ENCODE results near the gene IER2.
"Not testable (repeated sequence)": the region's sequence is repeated elsewhere in the genome, so short reads cannot be mapped to it uniquely, and the experiment has no call there.

IER2 gene

DNA sequence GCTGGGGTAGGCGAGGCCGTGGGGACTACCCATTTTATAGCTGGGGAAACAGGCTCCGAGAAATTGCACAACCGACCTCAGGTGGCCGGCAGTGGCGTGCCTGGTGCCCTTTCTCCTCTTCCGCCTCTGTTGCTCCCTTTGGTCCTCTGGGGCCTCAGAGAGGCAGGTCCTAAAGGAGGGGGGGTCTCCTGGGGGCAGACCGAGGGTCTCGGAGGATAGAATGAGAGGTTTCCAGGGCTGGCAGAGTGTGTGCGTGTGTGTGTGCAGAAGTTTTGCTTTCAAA is 11.4 kb upstream of the IER2 start:
- DNase-seq (ENCODE audit: low read depth) = no peak

DNA sequence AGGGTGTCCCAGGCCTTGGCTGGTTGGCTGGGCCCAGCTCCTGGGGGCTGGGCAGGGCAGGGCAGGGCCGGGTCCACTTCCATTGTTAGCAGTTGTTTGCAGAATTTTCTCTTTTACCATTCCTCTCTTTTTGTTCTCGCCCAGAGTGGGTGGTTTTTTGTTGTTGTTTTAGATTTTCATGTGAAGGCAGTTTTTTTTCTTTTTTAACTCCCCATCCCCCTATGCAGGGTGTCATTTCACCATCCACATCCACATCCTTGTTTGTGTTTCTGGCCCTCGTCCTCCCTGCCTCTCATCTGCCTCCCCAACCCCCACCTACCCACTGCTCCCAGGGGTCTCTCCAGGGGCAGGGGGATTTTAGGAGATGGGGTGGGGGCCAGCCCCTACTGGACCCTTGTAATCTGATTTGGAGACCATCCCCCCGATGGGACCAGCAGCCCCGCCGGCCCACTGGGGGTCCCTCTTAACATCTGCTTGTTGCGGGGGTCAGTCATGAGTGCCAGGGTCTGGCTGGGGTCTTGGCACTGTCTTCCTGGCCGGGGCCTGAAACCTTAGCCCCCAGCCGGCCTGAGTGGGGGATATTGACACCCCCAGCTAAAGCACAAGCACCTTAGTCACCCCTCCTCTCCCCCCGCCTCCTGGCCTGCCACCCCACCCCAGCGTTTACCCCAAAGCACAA is 10.4 kb upstream of the IER2 start:
- no peak for DNase-seq (ENCODE audit: low read depth)

DNA sequence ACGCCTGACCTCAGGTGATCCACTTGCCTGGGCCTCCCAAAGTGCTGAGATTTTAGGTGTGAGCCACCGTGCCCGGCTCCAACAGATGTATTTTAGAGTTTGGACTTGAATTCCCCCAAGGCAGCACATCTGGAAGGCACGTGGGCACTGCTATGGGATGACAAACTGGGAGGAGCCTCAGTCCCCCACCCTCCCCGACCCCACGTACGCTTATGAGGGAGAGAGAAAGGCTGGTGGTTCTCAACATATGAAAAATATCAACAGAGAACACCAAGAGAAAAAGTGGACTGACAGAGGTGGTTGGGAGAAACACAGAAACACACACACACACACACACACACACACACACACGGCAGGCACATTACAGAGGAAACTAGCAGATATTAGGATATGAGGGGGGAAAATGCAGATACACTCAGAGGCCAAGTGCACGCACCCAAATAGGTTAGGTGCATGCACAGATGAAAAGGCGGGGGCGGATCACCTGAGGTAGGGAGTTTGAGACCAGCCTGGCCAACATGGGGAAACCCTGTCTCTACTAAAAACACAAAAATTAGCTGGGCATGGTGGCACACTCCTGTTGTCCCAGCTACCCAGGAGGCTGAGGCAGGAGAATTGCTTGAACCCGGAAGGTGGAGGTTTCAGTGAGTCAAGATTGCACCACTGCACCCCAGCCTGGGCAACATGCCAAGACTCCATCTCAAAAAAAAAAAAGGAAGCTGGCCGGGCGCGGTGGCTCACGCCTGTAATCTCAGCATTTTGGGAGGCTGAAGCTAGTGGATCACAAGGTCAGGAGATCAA is 3.2 kb upstream of the IER2 start:
- DNase-seq (ENCODE audit: low read depth) = no peak

DNA sequence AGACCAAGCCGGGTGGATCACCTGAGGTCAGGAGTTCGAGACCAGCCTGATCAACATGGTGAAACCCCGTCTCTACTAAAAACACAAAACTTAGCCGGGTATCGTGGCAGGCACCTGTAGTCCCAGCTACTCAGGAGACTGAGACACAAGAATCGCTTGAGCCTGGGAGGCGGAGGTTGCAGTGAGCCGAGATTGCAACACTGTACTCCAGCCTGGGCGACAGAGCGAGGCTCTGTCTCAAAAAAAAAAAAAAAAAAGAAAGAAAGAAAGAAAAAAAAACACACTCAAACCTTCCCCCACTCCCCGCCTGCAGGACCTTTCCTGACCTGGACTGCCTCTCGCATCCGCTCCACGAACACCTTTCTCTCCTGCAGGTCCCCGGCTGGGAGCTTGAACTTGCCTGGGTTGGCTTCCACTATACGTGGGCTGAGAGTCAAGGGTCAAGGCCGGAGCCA is 1.0 kb upstream of the IER2 start:
- not testable (repeated sequence) for DNase-seq (ENCODE audit: low read depth)

DNA sequence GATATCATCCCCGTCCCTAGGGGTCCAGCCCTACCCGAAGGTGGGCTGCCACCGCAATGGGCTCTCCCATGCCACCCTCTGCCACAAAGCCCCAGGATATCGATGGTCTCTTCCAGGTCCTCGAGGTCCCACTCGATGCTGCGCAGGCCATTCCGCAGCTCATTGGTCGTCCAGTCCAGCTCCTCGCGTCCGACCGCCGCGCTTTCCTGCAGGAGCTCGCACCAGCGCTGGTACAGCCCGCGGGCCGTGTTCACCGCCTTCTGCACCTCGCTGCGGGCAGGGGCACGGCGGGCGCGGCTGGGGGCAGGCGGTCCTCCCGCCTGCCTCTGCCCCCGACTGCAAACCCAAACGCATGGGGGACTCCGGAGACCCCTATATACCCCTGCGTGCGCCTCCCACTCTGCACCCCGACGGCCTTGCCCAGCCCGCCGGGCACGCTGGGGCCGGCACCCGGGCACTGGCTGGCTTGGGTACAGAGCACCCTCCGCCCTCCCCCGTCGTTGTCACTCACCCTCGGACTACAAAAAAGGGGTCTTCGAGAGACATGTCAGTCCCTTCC is 504 bp upstream of the IER2 start:
- DNase-seq (ENCODE audit: low read depth) = no peak

DNA sequence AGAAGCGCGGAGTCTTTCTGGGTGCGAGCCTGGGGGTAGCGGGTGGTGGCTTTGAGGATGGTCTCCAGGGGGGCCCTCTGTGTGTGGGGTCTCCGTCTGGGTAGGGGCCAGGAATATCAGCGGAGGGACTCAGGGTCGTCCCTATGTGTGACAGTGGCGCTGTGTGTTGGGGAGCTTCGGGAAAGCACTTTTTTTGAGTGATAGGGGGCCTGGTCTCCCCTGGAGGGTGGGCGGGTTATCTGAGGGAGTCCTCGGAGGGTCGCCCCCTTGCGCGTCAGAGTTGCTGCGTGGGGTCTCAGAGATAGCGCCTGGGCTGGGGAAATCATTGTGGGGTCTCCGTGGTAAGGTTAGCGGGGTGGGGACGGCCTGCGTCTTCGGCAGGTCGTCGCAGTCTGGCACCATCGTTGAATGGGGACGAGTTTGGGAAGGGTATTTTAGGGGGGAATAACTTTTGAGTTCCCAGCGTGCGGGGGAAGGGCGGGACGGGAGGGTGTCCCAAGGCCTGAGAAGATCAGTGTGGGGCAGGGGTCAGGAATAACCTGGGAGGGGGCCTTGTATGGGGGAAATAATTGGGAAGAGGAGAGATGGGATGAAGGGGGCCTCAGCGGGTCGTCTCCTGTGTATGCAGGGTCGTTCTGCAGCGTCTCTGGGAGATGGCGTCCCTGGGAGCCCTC is 857 bp downstream of the IER2 start:
- no peak for DNase-seq (ENCODE audit: low read depth)

DNA sequence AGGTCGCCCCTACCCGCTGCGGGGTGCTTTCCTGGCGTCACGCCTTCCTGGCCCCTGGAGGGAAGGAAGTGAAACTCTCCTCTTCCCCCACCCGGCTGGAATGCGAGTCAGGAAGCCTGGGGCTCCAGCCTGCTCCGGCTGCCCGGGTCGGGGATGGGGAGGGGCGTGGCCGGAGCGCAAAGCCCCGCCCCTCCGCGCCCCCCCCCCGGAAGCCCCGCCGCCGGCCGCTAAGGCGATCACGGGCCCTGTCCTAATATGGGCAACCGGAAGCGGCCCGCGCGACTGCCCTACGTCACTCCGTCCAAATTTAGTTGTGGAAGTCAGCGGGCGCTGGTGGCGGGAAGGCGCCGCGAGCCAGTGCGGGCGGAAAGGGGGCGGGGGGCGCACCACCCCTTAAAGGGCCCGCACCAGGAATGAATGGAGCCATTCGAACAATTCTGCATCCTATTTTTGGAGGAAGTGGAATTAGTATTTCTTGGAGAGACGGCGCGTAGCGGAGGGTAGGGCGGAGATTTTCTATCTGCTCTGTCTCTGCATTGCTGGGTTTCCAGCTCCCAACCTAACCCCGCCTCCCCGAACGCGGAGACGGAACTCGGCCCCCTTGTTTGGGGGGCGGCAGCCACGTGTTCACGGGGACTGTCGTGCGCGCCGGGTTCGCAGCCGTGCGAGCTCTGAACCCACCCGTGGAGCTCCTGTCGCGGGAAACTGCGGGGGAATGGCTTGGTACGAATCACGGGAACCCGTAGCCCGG is 1.6 kb downstream of the IER2 start:
- peak; percentile 95 for DNase-seq (ENCODE audit: low read depth)

DNA sequence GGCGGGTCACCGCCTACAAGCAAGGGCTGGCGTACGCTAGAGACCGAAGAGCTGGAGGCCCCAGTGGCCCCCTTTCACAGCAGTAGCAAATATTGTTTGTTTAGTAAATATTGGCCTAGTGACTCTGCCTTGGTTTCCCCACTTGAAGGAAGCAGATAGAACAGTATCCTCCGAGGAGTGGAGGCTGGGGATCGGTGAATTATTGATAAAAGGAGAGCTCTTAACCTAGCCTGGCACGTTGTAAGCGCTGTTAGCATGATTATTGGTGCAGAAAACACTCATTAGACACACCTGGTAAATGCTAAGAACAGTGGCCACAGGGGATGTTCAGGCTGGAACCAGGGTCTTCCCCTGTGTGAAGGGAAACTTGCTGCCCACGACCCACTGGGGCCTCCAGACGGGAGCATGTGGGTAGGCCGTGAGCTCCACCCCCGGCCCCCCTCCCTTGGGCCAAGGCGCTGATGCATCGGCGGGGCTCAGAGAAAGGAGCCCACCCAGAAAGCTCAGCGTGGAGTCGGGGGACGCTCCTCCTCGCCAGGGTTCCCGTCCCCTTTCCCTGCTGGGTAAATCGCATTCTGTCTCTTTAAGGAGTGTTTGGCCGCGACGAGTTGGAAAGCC is 2.3 kb downstream of the IER2 start:
- no peak for DNase-seq (ENCODE audit: low read depth)

DNA sequence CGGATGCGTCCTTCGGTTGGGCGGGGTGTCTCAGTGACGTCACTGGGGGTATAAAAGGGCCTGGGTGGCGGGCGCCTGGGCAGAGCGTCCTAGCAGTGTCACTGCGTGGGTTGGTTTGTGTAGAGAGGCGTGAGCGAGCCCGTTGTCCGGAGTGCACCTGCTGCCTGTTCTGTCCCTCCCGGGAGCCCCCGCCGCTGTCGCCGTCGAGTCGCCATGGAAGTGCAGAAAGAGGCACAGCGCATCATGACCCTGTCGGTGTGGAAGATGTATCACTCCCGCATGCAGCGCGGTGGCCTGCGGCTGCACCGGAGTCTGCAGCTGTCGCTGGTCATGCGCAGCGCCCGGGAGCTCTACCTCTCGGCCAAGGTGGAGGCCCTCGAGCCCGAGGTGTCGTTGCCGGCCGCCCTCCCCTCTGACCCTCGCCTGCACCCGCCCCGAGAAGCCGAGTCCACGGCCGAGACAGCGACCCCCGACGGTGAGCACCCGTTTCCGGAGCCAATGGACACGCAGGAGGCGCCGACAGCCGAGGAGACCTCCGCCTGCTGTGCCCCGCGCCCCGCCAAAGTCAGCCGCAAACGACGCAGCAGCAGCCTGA is 2.9 kb downstream of the IER2 start:
- peak; percentile 88 for DNase-seq (ENCODE audit: low read depth)

DNA sequence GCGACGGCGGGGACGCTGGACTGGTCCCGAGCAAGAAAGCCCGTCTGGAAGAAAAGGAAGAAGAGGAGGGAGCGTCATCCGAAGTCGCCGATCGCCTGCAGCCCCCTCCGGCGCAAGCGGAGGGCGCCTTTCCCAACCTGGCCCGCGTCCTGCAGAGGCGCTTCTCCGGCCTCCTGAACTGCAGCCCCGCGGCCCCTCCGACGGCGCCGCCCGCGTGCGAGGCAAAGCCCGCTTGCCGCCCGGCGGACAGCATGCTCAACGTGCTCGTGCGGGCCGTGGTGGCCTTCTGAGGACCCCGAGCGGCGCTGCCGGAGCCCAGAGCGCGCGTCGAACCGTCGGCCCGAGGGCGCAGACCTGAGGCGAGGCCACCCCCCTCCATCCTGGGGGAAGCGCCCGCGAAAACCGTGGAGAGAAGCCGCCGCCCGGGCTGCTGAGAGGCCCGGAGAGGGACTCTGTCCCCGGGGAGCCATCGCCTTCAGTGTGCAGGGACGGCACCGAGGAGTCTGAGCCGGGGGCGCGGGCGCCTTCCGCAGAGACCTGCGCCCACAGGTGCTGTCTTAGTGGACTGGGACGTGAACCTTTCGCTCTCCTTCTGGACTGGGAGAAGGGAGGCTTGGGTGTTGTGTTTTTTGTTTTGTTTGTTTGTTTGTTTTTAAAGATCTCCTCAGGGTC is 3.5 kb downstream of the IER2 start:
- DNase-seq (ENCODE audit: low read depth) = no peak

DNA sequence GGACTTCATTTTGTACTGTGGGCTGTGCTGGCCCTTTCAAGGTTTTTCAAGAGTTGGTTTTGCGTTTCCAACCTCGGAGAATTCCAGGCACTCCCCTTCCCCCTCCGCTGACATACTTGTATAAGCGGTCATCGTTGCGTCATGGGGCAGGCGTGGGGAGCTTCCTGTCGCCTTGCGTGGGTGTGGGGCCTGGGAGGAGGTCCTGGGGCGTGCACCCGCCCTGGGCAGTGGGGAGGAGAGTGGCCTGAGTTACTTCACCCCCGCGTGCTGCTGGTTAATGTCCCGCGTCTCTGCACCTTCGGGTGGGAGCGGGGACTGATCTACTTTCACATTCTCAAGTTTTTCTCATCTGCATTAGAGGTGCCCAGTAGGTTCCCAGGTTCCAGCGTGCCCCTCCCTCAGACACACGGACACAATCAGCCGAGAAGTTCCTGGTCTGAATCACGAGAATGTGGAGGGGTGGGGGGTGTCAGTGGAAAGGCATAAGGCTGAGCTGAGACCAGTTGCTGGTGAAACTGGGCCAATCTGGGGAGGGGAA is 4.1 kb downstream of the IER2 start:
- peak; percentile 88 for DNase-seq (ENCODE audit: low read depth)

DNA sequence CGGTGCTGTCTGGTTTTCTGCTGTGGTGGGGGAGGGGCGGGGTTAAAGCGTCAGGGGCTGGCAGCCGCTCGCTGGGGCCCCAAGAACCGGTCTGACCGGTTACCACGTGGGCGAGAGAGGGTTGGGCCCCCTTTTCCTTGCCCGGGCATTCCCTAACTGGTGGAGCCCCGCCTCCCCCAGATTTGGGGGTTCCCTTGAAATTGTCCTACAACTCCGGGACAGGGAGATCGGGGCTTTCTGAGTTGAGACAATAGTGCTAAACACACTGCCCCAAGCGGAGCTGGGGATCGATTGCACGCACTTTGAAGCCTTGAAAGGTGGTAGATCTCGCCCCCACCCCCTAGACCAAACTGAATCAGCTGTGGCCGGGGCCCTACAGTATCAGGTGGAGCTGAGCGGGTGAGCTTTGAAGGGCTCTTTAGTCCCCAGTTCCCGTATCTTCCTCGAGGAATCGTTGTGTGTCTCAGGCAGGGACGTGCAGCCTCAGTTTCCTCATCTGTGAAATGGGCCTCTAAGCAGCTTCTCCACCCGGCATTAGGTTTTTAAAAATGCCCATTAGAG is 4.8 kb downstream of the IER2 start:
- DNase-seq (ENCODE audit: low read depth) = no peak

DNA sequence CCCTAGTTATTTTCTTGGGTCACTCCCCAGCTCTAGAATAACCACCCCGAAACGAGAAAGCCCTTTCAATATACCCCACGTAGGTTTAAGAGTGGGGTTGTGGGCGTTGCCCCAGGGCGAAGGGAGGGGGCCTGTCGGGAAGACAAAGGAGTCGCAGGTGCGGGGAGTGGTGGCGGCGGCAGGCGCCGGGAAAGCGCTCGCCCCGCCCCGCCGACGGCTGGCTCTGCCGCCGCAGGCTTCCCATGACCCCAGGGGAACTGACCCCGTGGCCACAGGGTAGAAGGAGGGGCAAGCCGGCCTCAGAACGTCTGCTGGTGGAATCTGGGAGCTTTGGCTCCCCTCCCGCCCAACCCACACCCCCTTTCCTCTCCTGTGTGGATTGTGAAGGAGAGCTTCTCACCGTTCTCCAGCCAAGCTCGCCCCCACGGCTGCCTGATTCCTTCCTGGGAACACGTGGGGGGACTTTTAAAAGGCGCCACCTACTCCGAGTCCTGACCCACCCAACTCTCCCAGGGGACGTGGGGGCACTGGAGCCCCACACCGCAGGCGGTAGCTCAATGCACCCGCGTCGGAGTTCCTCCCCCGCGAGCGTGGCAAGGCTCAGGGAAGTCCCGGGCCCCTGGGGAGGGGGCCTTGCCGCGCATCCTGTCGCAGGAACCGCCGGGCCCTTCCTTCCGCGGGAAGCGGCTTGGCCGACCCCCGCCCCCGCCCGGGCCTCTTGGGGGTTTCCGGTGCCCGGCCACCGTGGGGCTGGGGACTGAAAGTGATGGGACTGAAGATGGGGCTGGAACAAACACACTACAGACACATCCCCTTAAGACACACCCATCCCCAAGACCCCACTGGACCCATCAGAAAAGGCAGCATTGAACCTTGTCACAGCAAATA is 5.5 kb downstream of the IER2 start:
- no peak for DNase-seq (ENCODE audit: low read depth)

DNA sequence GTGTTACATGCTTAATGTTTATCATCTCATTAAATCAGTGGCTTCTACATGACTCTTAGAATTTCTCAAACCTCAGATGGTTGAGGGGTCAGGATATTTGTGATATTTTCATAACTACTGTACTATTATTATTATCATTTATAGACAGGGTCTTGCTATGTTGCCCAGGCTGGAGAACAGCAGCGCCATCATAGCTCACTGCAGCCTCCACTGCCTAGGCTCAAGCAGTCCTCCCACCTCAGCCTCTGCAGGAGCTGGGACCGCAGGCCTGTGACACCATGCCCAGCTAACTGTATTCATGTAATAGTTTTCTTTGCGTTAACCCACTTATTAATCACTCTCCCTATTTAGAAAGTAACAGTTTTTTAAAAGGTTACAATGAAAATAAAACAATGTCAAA is 9.5 kb downstream of the IER2 start:
- DNase-seq (ENCODE audit: low read depth) = no peak

DNA sequence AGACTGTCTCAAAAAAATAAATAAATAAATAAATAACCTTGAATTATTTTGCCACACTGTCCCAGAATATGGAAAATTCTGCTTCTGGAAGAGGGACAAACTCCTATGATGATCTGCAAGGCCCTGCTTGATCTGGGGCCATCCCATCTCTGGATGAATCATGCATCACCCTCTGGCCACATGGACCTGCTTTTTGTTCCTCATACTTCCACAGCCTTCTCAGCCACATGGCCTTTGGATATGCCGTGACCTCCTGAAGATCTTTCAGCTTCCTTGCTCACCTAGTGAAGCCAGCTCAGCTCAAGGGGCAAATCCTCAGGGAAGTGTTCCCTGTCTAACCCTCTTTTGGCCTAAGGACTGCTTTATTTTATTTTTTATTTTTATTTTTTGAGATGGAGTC is 10.3 kb downstream of the IER2 start:
- DNase-seq (ENCODE audit: low read depth) = no peak

DNA sequence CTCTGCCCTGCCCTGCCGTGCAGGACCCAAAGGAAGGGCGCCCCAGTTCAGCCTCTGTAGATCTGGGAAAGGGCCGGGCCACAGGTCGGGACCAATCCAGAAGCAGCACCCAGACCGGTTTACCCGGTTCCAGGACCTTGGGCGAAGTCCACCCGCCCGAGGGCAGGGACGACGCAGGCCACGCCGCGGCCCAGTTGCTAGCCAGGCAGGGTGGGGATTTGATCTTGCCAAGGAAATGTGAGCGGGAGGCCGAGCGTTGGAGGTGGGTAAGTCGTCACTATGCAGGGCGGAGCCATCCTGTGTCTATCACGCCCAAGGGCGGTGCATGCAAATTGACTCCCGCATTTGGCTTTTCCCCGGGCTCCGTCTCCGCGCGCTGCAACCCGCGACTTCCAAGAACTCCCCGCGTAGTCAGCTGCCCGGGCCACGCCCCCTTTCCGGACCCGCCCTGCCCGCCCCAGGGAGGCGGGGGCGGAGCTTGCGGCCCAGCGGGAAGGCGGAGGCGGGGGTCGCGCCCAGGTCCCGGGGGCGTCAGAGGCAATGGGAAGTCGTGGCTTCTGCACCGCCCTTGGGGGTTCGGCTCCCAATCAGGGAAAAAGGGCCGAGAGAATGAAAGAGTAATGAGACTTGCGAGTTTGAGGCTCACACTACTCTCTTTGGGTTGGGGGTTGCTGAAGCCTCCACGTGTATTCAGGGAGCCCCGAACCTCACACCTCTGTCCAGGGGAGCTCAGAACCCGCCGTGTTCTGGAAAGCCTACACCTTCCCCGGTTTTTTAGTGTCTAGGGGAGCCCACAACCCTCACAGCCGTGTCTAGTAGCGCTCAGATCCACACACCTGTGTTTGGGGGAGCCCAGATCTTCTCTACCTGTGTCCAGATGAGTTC is 12.8 kb downstream of the IER2 start:
- peak; percentile 96 for DNase-seq (ENCODE audit: low read depth)

DNA sequence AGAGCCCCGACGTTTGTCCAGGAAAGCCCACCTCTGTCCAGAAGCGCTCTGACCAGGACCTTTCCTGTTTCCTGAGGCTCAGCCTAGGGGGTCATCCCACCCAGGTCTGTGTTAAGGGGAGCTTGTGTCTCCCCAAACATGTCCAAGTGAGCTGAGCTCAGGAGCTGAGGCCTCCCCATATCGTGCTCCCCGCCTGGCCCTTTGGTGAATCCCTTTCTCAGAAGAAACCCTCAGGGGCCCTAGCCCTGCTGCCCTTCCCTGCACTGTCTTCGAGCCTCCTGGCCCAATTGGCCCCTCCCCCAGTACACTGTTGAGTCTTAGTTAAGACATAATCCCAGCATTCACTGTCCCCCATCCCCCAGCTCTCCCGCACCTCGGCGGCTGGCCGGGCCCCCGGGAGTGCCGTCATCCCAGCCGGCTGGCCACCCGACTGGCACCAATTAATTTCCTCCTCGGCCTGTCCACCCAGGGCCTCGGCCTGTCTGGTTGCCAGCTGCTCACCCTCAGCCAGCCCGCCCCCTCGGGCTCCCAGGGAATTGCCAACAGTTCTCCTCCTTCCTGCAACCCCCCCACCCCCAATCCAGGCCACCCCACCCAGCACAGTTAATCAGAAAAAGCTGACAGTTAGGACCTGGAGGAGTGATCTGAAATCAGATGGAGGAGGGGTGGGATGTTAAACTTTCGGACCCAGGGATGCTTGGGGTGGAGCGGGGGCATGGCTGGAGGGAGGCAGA is 13.6 kb downstream of the IER2 start:
- peak; percentile 85 for DNase-seq (ENCODE audit: low read depth)

Data from fibroblast of the conjunctiva (primary cell).